ENCODE measurements around the gene HDAC4.

DNA sequence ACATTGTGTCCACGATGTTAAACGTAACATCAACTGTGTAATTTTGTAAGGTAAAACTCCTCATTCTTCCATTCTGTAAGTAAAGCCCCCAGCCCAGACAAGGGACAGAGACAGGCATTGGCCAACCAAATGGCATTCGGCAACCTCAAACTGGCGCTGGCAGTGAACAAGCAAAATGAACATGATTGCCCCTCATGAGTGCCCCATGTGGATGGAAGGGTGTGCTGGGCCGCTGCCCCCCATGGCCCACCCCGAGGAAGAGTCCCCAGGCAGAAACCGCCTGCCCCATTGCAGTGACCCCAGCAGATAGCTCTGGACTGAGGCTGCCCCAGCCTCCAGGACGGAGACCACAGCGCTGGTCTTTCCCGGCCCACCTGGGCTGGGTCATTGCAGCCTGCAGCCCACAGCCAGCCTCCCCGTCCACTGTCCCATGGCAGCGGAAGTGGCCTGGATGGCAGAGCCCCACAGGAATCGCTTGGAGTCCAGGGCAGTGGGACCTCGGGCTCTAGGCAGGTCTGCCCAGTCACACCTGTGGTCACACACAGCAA, 220.2 kb downstream of the HDAC4 start:
- TF ChIP-seq CTCF (IDR thresholded peaks at IDR 0.05; ENCODE audit: insufficient read depth, low read length, poor library complexity, severe bottlenecking), result no peak
- no peak for TF ChIP-seq EZH2phosphoT487 (conservative IDR thresholded peaks at IDR 0.05; ENCODE audit: low read length)
